Measurements from ENCODE around the gene PRKCH.

GRCh38 chr14:61285364-61285763 is 36.0 kb upstream of the PRKCH start:
- TF ChIP-seq EZH2 (IDR thresholded peaks at IDR 0.05; ENCODE audit: insufficient read depth, poor library complexity, severe bottlenecking) (no peak), EZH2phosphoT487 (IDR thresholded peaks at IDR 0.05; ENCODE audit: insufficient read depth, low read depth) (no peak)

All from GM23248 (cell line).